Nephron (organoid): ENCODE measurements around the gene ZNF141.
"Not testable (repeated sequence)": the region's sequence is repeated elsewhere in the genome, so short reads cannot be mapped to it uniquely, and the experiment has no call there.

Source experiments
- H3K27ac Mint-ChIP-seq, 3 experiments: 2 replicates each; pipeline ENCODE4 v1.8.0; 2020; ENCODE audit warnings: mixed read lengths in 3 of 3, mild to moderate bottlenecking in 2 of 3, moderate library complexity in 1 of 3
- H3K27me3 Mint-ChIP-seq: 2 replicates; pipeline ENCODE4 v1.8.0; 2021; ENCODE audit warnings: low read depth, mild to moderate bottlenecking, moderate library complexity, mixed read lengths
- H3K36me3 Mint-ChIP-seq: 2 replicates; pipeline ENCODE4 v1.8.0; 2020; ENCODE audit warnings: low read depth, mixed read lengths
- H3K4me1 Mint-ChIP-seq: 2 replicates; pipeline ENCODE4 v1.8.0; 2020; ENCODE audit warnings: mixed read lengths
- H3K4me3 Mint-ChIP-seq, 3 experiments: 2 replicates each; pipeline ENCODE4 v1.8.0; 2020; ENCODE audit warnings: mild to moderate bottlenecking in 3 of 3, mixed read lengths in 3 of 3, moderate library complexity in 2 of 3
- H3K9me3 Mint-ChIP-seq: 2 replicates; pipeline ENCODE4 v1.8.0; 2020; ENCODE audit warnings: mixed read lengths
- TF ChIP-seq, protein P1 (sequence below), 3 experiments: fragments of 200-600 bp; sonication (generic); IDR thresholded peaks; one replicate each; pipeline ENCODE4 v1.5.0; 2021; ENCODE audit warnings: antibody characterized with exemption in 3 of 3; ENCODE audit not compliant: unreplicated experiment in 3 of 3

Gene ZNF141

DNA sequence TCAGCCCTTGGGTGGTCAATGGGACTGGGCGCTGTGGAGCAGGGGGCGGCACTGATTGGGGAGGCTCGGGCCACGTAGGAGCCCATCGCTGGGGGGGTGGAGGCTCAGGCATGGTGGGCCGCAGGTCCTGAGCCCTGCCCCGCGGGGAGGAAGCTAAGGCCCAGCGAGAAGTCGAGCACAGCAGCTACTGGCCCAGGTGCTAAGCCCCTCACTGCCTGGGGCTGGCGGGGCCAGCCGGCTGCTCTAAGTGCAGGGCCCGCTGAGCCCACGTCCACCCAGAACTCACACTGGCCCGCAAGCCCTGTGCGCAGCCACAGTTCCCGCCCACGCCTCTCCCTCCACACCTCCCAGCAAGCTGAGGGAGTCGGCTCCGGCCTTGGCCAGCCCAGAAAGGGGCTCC lies 66.4 kb downstream of the ZNF141 start:
- Mint-ChIP-seq H3K27ac (no peak overlapping the region), H3K4me1 (no peaks in the 10 kb centered on the region), H3K4me3 (no peak overlapping the region), H3K36me3 (peaks cover 34% of the 10 kb centered on the region), H3K27me3 (peaks cover 5% of the 10 kb centered on the region), H3K9me3 (peaks cover 44% of the 10 kb centered on the region)
- TF ChIP-seq, protein P1, sequence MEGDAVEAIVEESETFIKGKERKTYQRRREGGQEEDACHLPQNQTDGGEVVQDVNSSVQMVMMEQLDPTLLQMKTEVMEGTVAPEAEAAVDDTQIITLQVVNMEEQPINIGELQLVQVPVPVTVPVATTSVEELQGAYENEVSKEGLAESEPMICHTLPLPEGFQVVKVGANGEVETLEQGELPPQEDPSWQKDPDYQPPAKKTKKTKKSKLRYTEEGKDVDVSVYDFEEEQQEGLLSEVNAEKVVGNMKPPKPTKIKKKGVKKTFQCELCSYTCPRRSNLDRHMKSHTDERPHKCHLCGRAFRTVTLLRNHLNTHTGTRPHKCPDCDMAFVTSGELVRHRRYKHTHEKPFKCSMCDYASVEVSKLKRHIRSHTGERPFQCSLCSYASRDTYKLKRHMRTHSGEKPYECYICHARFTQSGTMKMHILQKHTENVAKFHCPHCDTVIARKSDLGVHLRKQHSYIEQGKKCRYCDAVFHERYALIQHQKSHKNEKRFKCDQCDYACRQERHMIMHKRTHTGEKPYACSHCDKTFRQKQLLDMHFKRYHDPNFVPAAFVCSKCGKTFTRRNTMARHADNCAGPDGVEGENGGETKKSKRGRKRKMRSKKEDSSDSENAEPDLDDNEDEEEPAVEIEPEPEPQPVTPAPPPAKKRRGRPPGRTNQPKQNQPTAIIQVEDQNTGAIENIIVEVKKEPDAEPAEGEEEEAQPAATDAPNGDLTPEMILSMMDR (IDR thresholded peaks at IDR 0.05; ENCODE audit: unreplicated experiment in 3 of 3) = no peak

DNA sequence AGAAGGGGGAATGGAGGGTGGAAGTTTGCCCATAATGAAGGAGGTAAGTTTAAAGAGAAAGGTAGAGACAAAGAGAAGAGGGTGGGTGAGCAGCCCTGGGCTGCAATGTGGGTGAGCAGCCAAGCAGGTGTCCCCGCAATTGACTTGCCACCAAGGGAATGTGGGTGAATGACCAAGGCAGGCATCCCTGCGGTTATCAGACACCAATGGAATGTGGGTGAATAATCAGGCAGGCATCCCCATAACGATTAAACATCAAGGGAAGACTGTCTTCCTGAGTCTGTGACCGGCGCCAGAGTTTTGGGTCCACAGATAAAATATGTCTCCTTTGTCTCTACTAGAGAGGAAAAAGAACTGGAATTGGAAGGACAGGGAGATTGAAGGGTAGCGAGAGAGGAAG lies 70.7 kb downstream of the ZNF141 start:
- not testable (repeated sequence) for H3K4me1 Mint-ChIP-seq, H3K4me3 Mint-ChIP-seq, H3K27me3 Mint-ChIP-seq, H3K27ac Mint-ChIP-seq
- Mint-ChIP-seq H3K9me3 (peaks cover 63% of the 10 kb centered on the region), H3K36me3 (peaks cover 37% of the 10 kb centered on the region)

DNA sequence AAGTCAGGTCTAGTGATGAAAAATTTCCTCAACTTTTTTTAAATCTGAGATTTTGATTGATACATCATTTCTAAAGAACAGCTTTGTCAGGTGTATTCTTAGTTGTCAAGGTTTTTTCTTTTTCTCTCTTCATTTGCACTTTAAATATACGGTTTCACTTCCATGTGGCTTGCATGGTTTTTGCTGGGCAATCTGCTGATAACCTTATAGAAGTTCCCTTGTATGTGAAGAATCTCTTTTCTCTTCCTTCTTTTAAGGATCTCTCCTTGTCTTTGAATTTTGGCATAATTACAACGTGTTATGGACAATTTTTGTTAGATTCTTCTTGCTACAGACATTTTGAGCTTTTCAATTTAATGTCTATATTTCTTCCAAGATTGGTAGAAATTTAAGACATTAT lies 85.0 kb downstream of the ZNF141 start:
- Mint-ChIP-seq H3K9me3 (peaks cover 71% of the 10 kb centered on the region), H3K27me3 (no peaks in the 10 kb centered on the region), H3K36me3 (peaks cover 62% of the 10 kb centered on the region), H3K4me3 (no peak overlapping the region), H3K4me1 (no peaks in the 10 kb centered on the region), H3K27ac (no peak overlapping the region)
- TF ChIP-seq, protein P1 (IDR thresholded peaks at IDR 0.05; ENCODE audit: unreplicated experiment in 3 of 3) = no peak
